Bronchial epithelial cell (primary cell): ENCODE measurements around the gene LRRC1. TPM values are rescaled to one million over a fixed set of nuclear protein-coding genes. Genes with fewer than 3 reads are reported as not detected.
"Not testable (repeated sequence)": the region's sequence is repeated elsewhere in the genome, so short reads cannot be mapped to it uniquely, and the experiment has no call there.

Source experiments
- DNase-seq: peaks from one replicate; pipeline ENCODE4 v3.0.0-alpha.2; 2010; ENCODE audit warnings: low read depth
- FAIRE-seq: peaks from 2 replicates; lab custom pipeline; 2011; peaks lifted over from hg19 to GRCh38; lab: Jason Lieb, UNC
- H3K27me3 ChIP-seq: 2 replicates; pipeline ENCODE4 v1.5.1; 2011; ENCODE audit warnings: low read length; ENCODE audit not compliant: control insufficient read depth, insufficient read depth
- H3K36me3 ChIP-seq: 2 replicates; pipeline ENCODE4 v1.5.1; 2011; ENCODE audit warnings: low read length; ENCODE audit not compliant: control insufficient read depth, insufficient read depth
- H3K4me3 ChIP-seq: 2 replicates; pipeline ENCODE4 v1.5.1; 2011; ENCODE audit warnings: mild to moderate bottlenecking, low read depth, low read length, control low read depth
- CTCF ChIP-seq: IDR thresholded peaks from 2 replicates; pipeline ENCODE4 v1.5.1; 2011; ENCODE audit warnings: mild to moderate bottlenecking, moderate library complexity, low read length, control low read depth, inconsistent platforms; ENCODE audit not compliant: insufficient read depth, severe bottlenecking
- total RNA-seq: library from RNA; depleted of rRNA; stranded (reverse); fragments of >200 nt; gene quantifications from 2 replicates; pipeline ENCODE4 v1.2.1, GENCODE V29; 2014

The LRRC1 gene
- total RNA-seq, 1 donor from 2014 or later: 19.7 TPM

- DNase-seq (no peak), FAIRE-seq (no peak)
- TF ChIP-seq CTCF: no peak
- H3K36me3 ChIP-seq: no peaks in the 10 kb centered on the region
- no peaks in the 10 kb centered on the region for H3K27me3 ChIP-seq
- H3K4me3 ChIP-seq: no peak overlapping the region
Observed at GRCh38 chr6:53773044-53773696, 21.6 kb upstream of the LRRC1 start.

GRCh38 chr6:53776152-53776551, 18.7 kb upstream of the LRRC1 start:
- H3K27me3 ChIP-seq, H3K36me3 ChIP-seq, DNase-seq, FAIRE-seq, H3K4me3 ChIP-seq: not testable (repeated sequence)

GRCh38 chr6:53784991-53785390, 9.8 kb upstream of the LRRC1 start:
- DNase-seq, H3K36me3 ChIP-seq, H3K4me3 ChIP-seq, H3K27me3 ChIP-seq, FAIRE-seq: not testable (repeated sequence)

GRCh38 chr6:53786832-53787231, 8.0 kb upstream of the LRRC1 start:
- H3K4me3 ChIP-seq: no peak overlapping the region
- FAIRE-seq: no peak
- no peaks in the 10 kb centered on the region for H3K27me3 ChIP-seq
- no peak for DNase-seq
- TF ChIP-seq CTCF: no peak
- no peaks in the 10 kb centered on the region for H3K36me3 ChIP-seq

- Histone ChIP-seq H3K36me3 (no peaks in the 10 kb centered on the region), H3K27me3 (no peaks in the 10 kb centered on the region), H3K4me3 (no peak overlapping the region)
- FAIRE-seq (no peak), DNase-seq (no peak)
- no peak for TF ChIP-seq CTCF
Observed at GRCh38 chr6:53790886-53791285, 3.9 kb upstream of the LRRC1 start.

- H3K27me3 ChIP-seq: no peaks in the 10 kb centered on the region
- no peak for FAIRE-seq
- no peak overlapping the region for H3K4me3 ChIP-seq
Observed at GRCh38 chr6:53792016-53792415, 2.8 kb upstream of the LRRC1 start.

More at GRCh38 chr6:53792016-53792415, 2.8 kb upstream of the LRRC1 start:
- no peaks in the 10 kb centered on the region for H3K36me3 ChIP-seq
- no peak for TF ChIP-seq CTCF
- DNase-seq: no peak
